ENCODE measurements around the gene STIP1. TPM values are rescaled to one million over a fixed set of nuclear protein-coding genes. Genes with fewer than 3 reads are reported as not detected.

STIP1 gene
- total RNA-seq, 1 donor from 2014 or later: 125 TPM

- no peaks in the 10 kb centered on the region for H3K9me3 ChIP-seq
- ATAC-seq (no peak), DNase-seq (no peak)
- H3K4me1 ChIP-seq: peaks cover 49% of the 10 kb centered on the region
- H3K27ac ChIP-seq: peak overlapping the region; percentile 85
- no peaks in the 10 kb centered on the region for H3K27me3 ChIP-seq (ENCODE audit: low read depth)
- no peak for TF ChIP-seq CTCF (IDR thresholded peaks at IDR 0.05)
- peaks cover 44% of the 10 kb centered on the region for H3K36me3 ChIP-seq
- no peak overlapping the region for H3K4me3 ChIP-seq
- intact Hi-C loops (cut with DNase I): no loop called here
Measured at GRCh38 chr11:64208796-64209562, 23.0 kb downstream of the STIP1 start.

- peaks cover 46% of the 10 kb centered on the region for H3K36me3 ChIP-seq
- H3K4me1 ChIP-seq: peaks cover 43% of the 10 kb centered on the region
Measured at GRCh38 chr11:64209563-64209843, 23.5 kb downstream of the STIP1 start.

GRCh38 chr11:64210301-64211020, 24.5 kb downstream of the STIP1 start:
- no peak for TF ChIP-seq CTCF (IDR thresholded peaks at IDR 0.05)
- intact Hi-C loops (cut with DNase I): no loop called here
- peaks cover 49% of the 10 kb centered on the region for H3K36me3 ChIP-seq

More at GRCh38 chr11:64209563-64209843, 23.5 kb downstream of the STIP1 start:
- intact Hi-C loops (cut with DNase I): no loop called here
- Histone ChIP-seq H3K27ac (no peak overlapping the region), H3K27me3 (ENCODE audit: low read depth) (no peaks in the 10 kb centered on the region), H3K4me3 (no peak overlapping the region), H3K9me3 (no peaks in the 10 kb centered on the region)
- DNase-seq (no peak), ATAC-seq (no peak)
- TF ChIP-seq CTCF (IDR thresholded peaks at IDR 0.05): no peak

GRCh38 chr11:64211181-64211872, 25.4 kb downstream of the STIP1 start:
- H3K9me3 ChIP-seq: no peaks in the 10 kb centered on the region
- intact Hi-C loops (cut with DNase I): no loop called here
- H3K4me1 ChIP-seq: peaks cover 25% of the 10 kb centered on the region
- TF ChIP-seq CTCF (IDR thresholded peaks at IDR 0.05): no peak
- no peak overlapping the region for H3K27ac ChIP-seq
- ATAC-seq: no peak
- DNase-seq: no peak
- peaks cover 41% of the 10 kb centered on the region for H3K36me3 ChIP-seq
- no peak overlapping the region for H3K4me3 ChIP-seq
- no peaks in the 10 kb centered on the region for H3K27me3 ChIP-seq (ENCODE audit: low read depth)

More at GRCh38 chr11:64210301-64211020, 24.5 kb downstream of the STIP1 start:
- Histone ChIP-seq H3K27me3 (ENCODE audit: low read depth) (no peaks in the 10 kb centered on the region), H3K4me3 (no peak overlapping the region), H3K9me3 (no peaks in the 10 kb centered on the region), H3K27ac (no peak overlapping the region), H3K4me1 (peaks cover 34% of the 10 kb centered on the region)
- ATAC-seq (no peak), DNase-seq (no peak)

GRCh38 chr11:64216879-64217278, 30.9 kb downstream of the STIP1 start:
- H3K36me3 ChIP-seq: peaks cover 63% of the 10 kb centered on the region
- DNase-seq (no peak), ATAC-seq (no peak)

More at GRCh38 chr11:64216879-64217278, 30.9 kb downstream of the STIP1 start:
- no peaks in the 10 kb centered on the region for H3K27me3 ChIP-seq (ENCODE audit: low read depth)
- no peak for TF ChIP-seq CTCF (IDR thresholded peaks at IDR 0.05)
- no peak overlapping the region for H3K27ac ChIP-seq
- intact Hi-C loops (cut with DNase I): no loop called here
- no peaks in the 10 kb centered on the region for H3K9me3 ChIP-seq
- no peaks in the 10 kb centered on the region for H3K4me1 ChIP-seq
- no peak overlapping the region for H3K4me3 ChIP-seq
